LHCN-M2 (cell line): ENCODE data around the gene RPRD1A. TPM values are rescaled to one million over a fixed set of nuclear protein-coding genes. Genes with fewer than 3 reads are reported as not detected.
"Not testable (repeated sequence)": the region's sequence is repeated elsewhere in the genome, so short reads cannot be mapped to it uniquely, and the experiment has no call there.

Experiments
- DNase-seq: peaks from one replicate; pipeline ENCODE4 v3.0.0-alpha.2; 2012; ENCODE audit warnings: low read depth
- polyA plus RNA-seq: library from polyadenylated mRNA; unstranded; fragments of >200 nt; gene quantifications from one replicate; pipeline ENCODE4 v1.2.1, GENCODE V29; 2012; ENCODE audit warnings: missing spikeins
- total RNA-seq: library from RNA; depleted of rRNA; stranded (reverse); fragments of >200 nt; gene quantifications from 2 replicates; pipeline ENCODE4 v1.2.3, GENCODE V29; 2014; rRNA removed

RPRD1A gene
- total RNA-seq: 41.2 and 42.1 TPM in 2 replicates
- 14.9 TPM for polyA plus RNA-seq

- peak; percentile 89 for DNase-seq
Measured at GRCh38 chr18:36067055-36067957, at the start of gene RPRD1A. TSS of gene RPRD1A (minus strand) at chr18:36067559. CDS start at chr18:36067404, 155 bp downstream.

DNA sequence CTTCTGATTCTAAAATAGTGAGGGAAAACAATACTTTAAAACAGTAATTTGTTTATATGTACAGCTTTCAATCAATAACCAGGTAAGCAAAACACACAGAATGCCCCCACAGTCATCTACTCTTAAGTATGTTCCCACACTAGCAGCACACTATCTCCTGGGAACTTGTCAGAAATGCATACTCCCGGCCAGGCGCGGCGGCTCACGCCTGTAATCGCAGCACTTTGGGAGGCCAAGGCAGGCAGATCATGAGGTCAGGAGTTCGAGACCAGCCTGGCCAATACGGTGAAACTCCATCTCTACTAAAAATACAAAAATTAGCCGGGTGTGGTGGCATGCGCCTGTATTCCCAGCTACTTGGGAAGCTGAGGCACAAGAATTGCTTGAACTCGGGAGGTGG is 49.4 kb upstream of the RPRD1A start:
- DNase-seq: not testable (repeated sequence)

DNA sequence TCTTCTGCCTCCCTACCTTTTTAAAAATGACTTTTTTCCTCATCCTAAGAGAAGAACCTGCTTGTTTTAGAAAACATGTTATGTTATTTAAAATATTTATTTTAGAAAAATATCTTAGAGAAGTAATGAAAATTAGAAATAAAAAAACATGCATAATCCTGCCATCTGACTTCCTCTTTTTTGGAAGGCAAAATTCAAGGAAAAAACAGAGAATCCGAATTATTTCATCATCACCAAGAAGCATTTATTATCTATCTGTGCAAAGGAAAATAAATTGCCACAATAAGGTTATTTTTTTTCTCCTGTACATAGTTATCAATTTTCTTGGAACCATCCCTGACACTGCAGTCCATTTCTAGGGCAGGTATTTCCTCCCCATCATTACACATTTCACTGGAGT is 47.4 kb upstream of the RPRD1A start:
- no peak for DNase-seq

- DNase-seq: no peak
Measured at GRCh38 chr18:36114251-36114650, 46.9 kb upstream of the RPRD1A start.

DNA sequence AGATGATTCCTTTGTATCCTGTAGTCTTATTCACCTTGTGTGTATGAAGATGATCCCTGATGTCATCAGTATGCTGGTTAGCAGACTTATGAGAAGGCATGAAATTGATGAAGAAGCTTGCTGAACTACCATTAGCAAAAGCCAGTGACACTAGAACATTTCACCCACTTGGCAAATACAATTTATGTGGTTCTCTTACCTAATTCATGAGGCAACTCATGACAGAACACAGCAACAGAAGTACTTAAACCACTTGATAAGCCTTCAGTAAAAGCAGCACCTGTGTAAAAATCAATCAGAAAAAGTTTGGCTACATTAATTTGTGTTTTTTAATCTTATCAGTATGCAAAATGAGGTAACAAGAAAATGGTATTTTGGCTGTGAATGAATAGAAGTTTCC is 44.9 kb upstream of the RPRD1A start:
- DNase-seq: no peak

DNA sequence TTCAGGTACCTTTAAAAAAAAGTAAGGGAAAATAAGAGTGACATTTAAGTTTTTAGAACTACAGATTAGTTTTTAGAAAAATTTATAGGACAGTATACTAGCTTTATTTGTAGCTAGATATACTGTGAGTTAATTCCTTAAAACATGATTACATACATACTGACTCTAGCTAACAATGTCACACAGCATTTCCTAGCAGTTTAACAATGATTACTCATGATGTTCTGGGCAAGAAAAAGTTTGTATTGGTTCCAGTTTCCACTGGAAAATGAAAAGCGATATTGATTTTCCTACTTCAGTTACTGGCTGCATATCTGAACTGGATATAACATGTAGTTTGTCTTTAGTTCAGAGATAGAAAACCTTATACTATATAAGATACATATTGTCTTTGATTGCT is 42.4 kb upstream of the RPRD1A start:
- DNase-seq: no peak

GRCh38 chr18:36108601-36109000 is 41.2 kb upstream of the RPRD1A start:
- no peak for DNase-seq

DNA sequence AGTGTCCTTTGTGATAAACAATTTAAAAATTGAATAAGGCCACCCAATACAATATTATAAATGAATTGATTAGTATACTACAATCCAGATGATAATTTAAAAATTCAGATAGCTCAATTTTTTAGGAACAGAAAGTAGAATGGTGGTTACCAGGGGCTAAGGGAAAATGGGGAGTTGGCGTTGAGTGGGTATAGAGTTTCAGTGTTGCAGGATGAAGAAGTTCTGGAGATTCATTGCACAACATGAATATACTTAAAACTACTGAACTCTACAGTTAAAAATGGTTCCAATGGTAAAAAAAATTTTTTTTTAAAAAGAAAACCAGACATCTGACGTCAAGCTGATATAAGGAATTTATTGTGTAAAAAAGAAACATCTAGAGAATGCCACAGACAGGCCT is 40.8 kb upstream of the RPRD1A start:
- DNase-seq: no peak

DNA sequence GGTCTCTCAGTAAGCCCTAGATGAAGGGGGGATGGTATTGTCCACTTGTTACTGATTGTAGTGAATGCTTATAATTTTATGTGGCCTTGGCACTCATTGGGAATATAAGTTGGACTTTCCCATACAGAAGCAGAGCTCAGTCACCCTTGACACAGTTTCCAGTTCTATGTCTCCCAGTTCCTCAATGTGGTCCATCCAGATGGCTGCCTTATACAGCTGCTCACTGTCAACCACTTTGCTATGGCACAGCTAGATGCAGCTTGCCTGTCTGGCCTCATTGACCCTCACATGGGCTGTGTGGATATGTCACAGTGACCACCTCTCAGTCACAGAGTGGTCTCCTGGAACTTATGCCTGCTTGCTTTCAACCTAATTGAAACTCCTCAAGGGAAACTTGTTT is 40.1 kb upstream of the RPRD1A start:
- DNase-seq: no peak

DNA sequence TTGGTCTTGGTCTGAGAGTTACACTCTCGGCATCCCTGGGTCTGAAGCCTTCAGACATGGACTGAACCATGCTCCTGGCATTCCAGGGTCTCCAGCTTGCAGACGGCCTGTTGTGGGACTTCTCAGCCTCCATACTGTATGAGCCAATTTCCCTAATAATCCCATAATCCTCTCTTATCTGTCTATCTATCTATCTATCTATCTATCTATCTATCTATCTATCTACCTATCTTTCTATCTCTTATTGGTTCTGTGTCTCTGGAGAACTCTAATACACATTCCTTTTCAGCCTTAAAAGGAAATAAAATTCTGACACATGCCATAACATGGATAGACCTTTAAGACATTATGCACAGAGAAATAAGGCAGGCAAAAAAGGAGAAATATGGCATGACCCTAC is 37.4 kb upstream of the RPRD1A start:
- no peak for DNase-seq

DNA sequence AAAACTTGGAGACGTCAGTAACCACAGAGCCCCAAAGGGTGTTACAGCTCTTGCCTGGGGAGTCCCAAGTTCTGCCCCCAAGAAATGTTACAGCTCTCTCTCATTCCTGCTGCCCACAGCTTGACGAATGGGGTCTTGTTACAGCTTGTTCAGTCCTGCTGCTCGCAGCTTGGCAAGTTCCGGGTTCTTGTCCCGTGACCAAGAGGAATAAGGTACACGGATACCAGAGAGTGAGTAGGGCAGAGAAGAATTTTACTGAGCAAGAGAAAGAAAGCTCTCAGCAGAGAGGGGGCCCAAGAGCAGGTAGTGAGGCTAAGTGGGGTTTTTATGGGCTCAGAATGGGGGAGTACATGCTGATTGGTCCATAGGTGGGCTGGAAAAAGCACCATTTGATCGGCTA is 34.6 kb upstream of the RPRD1A start:
- no peak for DNase-seq

- DNase-seq: no peak
Measured at GRCh38 chr18:36099311-36099710, 32.0 kb upstream of the RPRD1A start.

DNA sequence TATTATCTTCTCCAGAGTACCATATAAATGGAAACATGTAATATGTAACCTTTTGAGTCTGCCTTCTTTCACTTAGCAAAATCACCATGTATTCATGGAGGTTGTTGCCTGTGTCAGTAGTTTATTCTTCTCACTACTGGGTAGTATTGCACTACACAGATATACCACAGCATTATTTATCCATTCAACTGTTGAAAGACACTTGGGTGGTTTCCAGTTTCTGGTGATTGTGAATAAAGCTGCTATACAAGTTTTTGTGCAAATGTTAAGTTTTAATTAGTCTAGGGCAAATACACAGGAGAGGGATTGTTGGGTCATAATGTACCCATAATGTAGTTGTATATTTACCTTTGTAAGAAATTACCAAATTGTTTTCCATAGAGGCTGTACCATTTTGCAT is 29.6 kb upstream of the RPRD1A start:
- no peak for DNase-seq

DNA sequence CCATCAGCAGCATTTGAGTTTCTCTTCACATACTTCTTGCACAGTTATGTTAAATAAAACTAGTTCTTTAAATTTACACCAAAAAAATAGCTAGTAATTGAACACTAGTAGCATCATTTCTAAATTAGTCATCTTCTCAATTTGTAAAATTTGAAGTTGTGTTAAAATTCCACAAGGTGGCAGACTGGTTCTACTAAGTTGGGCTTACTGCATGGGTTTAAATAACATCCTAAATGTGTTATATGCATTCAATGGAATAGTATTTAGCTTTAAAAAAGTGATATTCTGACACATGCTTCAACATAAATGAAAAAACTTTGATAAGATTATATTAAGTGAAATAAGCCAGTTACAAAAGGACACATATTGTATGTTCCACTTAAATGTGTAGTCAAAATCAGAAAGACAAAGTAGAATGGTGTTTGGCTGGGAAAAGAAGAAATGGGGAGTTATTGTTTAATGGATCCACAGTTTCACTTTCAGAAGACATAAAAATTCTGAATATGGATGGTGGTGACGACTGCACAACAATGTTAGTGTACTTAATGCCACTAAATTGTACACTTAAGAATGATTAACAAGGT is 28.7 kb upstream of the RPRD1A start:
- DNase-seq: peak; percentile 62

- DNase-seq: no peak
Measured at GRCh38 chr18:36094431-36094830, 27.1 kb upstream of the RPRD1A start.

DNA sequence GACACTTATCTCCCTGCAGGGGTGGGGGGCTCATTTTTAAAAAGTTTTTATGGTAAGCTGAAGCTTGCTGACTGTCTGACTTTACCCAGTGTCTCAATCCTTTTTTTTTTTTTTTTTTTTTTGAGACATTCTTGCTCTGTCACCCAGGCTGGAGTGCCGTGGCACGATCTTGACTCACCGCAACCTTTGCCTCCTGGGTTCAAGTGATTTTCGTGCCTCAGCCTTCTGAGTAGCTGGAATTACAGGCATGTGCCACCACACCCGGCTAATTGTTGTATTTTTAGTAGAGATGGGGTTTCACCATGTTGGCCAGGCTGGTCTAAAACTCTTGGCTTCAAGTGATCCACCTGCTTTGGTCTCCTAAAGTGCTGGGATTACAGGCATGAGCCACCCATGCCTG is 24.8 kb upstream of the RPRD1A start:
- DNase-seq: not testable (repeated sequence)

DNA sequence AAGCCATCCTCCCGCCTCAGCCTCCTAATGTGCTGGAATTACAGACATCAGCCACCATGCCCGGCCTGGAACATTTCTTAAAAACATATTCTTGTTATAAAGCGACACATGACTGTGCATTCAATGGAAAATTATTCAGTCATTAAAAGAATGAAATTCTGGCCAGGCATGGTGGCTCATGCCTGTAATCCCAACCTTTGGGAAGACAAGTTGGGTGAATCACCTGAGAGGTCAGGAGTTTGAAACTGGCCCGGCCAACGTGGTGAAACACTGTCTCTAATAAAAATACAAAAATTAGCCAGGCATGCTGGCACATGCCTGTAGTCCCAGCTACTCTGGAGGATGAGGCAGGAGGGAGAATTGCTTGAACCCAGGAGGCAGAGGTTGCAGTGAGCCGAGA is 21.6 kb upstream of the RPRD1A start:
- no peak for DNase-seq

DNA sequence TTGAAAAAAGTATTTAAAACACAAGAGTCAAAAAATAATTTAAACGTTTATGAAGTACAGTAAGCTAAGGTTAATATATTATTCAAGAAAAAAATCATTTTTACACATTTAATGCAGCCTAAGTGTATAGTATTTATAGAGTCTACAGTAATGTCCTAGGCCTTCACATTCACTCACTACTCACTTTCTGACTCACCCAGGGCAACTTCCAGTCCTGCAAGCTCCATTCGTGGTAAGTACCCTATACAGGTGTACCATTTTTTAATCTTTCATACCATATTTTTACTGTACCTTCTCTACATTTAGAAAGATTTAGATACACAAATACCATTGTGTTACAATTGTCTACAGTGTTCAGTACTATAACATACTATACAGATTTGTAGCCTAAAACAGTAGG is 20.9 kb upstream of the RPRD1A start:
- no peak for DNase-seq

DNA sequence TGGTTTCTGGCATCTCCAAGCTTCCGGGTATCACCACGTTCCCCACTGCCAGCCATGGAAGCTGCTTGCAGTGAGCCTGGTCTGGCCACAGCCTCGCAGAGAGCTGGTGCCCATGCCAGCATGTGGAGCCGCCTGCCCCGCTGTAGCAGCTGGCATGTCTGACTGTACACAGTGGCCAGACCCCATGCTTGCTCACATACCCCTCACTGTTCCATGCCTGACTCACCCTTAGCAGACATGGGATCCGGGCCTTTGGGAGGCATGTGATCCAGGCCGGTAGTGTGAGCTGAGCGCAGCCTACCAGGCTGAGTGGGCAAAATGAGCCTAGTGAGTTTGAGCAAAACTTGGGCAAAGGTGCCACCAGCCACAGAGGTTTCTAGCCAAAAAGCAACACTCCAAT is 18.8 kb upstream of the RPRD1A start:
- peak; percentile 41 for DNase-seq

GRCh38 chr18:36085195-36085594 is 17.8 kb upstream of the RPRD1A start:
- no peak for DNase-seq

DNA sequence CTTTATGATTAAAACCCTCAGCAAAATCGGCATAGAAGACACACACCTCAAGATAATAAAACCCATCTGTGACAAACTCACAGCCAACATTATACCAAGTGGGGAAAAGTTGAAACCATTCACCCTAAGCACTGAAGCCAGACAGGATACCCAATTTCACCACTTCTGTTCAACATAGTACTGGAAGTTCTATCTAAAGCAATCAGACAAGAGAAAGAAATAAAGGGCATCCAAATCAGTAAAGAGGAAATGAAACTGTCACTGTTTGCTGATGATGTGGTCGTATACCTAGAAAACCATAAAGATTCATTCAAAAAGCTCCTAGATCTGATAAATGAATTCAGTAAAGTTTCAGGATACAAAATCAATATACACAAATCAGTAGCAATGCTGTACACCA is 16.4 kb upstream of the RPRD1A start:
- no peak for DNase-seq

DNA sequence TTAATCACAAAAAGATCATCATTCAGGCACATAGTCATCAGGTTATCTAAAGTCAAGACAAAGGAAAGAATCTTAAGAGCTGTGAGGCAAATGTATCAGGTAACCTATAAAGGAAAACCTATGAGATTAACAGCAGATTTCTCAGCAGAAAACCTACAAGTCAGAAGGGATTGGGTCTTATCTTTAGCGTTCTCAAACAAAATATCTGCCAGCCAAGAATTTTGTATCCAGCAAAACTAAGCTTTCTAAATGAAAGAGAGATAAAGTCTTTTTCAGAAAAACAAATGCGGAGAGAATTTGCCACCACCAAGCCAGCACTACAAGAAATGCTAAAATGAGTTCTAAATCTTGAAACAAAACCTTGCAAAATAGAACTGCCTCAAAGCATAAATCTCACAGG is 13.8 kb upstream of the RPRD1A start:
- not testable (repeated sequence) for DNase-seq
